Erythroblast (primary cell): ENCODE results near the gene CPLX4.

ENCODE experiments used
- GATA1 ChIP-seq: IDR thresholded peaks from 2 replicates; pipeline ENCODE4 v1.6.1; 2011; ENCODE audit warnings: low read depth, mild to moderate bottlenecking, control low read depth, low read length, moderate library complexity
- POLR2A ChIP-seq: IDR thresholded peaks from 2 replicates; pipeline ENCODE4 v1.6.1; 2011; ENCODE audit warnings: mild to moderate bottlenecking, low read length

GRCh38 chr18:59293317-59293716, 25.1 kb downstream of the CPLX4 start:
- no peak for TF ChIP-seq POLR2A
- no peak for TF ChIP-seq GATA1
